COLO829 (cell line): Measurements from ENCODE around the gene PLPP3.

Source experiments
- DNase-seq: peaks from one replicate; pipeline ENCODE4 v3.0.0; 2012; ENCODE audit warnings: low spot score

Gene PLPP3

GRCh38 chr1:56522680-56523079 is 56.7 kb downstream of the PLPP3 start:
- DNase-seq = no peak

GRCh38 chr1:56520016-56520601 is 59.3 kb downstream of the PLPP3 start:
- DNase-seq = no peak

- DNase-seq = no peak
Measured at GRCh38 chr1:56517404-56518130, 61.8 kb downstream of the PLPP3 start.

- DNase-seq = peak; percentile 91
Measured at GRCh38 chr1:56516539-56517252, 62.7 kb downstream of the PLPP3 start.

- no peak for DNase-seq
Measured at GRCh38 chr1:56515898-56516538, 63.3 kb downstream of the PLPP3 start.

- no peak for DNase-seq
Measured at GRCh38 chr1:56512724-56513494, 66.5 kb downstream of the PLPP3 start.

GRCh38 chr1:56511766-56512165 is 67.6 kb downstream of the PLPP3 start:
- no peak for DNase-seq

GRCh38 chr1:56511364-56511763 is 68.0 kb downstream of the PLPP3 start:
- DNase-seq = no peak

- DNase-seq = no peak
Measured at GRCh38 chr1:56510642-56511021, 68.7 kb downstream of the PLPP3 start.

- DNase-seq = no peak
Measured at GRCh38 chr1:56509713-56510641, 69.4 kb downstream of the PLPP3 start.

- no peak for DNase-seq
Measured at GRCh38 chr1:56508523-56508983, 70.8 kb downstream of the PLPP3 start.

GRCh38 chr1:56507925-56508522 is 71.3 kb downstream of the PLPP3 start:
- DNase-seq = no peak

GRCh38 chr1:56506951-56507491 is 72.3 kb downstream of the PLPP3 start:
- no peak for DNase-seq

GRCh38 chr1:56505792-56506743 is 73.3 kb downstream of the PLPP3 start:
- no peak for DNase-seq

- peak; percentile 12 for DNase-seq
Measured at GRCh38 chr1:56502700-56503245, 76.6 kb downstream of the PLPP3 start.

- DNase-seq = no peak
Measured at GRCh38 chr1:56501888-56502287, 77.5 kb downstream of the PLPP3 start.

- DNase-seq = no peak
Measured at GRCh38 chr1:56501426-56501825, 77.9 kb downstream of the PLPP3 start.
